Measurements from ENCODE around the gene PRCP.

Gene PRCP

DNA sequence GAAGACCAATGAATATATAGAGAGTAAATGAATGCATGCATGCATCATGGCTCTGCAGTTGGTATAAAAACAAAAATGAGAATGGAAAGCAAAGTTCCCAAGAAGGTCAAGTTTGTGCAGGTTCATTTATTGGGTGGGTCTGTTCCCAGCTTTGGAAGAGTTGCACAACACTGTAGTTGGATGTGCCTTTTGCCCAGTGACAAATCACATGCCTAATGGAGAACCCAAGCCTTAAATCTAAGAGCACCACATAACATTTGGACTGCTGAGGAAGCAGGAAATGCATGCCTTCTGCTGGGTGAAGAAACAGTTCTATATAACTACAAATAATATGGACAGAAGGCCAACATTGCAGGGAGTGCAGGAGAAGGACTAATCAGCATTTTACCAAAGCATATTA is 30.6 kb downstream of the PRCP start:
- H3K4me3 ChIP-seq (ENCODE audit: low read depth, low read length): no peak overlapping the region
- TF ChIP-seq CTCF (IDR thresholded peaks at IDR 0.05; ENCODE audit: borderline replicate concordance, insufficient read depth, low read depth, low read length): no peak

DNA sequence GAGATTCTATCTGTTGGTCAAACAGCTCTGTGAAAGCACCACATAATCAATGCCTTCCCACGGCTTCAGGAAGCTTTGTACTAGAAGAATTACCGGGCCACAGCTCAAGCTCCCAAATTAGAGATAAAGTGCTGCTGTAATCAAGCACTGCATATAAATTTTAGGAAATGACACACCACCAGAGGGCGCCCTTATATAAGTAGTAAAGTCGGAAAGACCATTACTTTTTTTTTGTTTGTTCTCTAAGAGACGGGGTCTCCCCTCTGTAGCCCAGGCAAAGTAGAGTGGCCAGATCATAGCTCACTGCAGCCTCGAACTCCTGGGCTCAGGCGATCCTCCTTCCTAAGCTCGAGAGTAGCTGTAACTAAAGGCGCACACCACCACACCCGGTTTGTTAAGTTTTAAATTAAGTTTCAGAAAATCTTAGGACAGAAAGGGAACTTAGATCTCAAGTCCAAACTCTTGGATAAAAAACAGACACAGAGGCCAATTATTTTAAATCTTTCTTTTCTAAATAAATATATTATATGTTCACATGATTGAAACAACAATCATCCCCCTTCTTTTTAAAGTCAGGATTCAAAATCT is 32.6 kb downstream of the PRCP start:
- TF ChIP-seq CTCF (IDR thresholded peaks at IDR 0.05; ENCODE audit: borderline replicate concordance, insufficient read depth, low read depth, low read length): peak; percentile 48; the same call in 1 of the 2 replicates
- H3K4me3 ChIP-seq (ENCODE audit: low read depth, low read length): no peak overlapping the region

- TF ChIP-seq CTCF (IDR thresholded peaks at IDR 0.05; ENCODE audit: borderline replicate concordance, insufficient read depth, low read depth, low read length): no peak
- H3K4me3 ChIP-seq (ENCODE audit: low read depth, low read length): no peak overlapping the region
Observed at GRCh38 chr11:82865841-82866240, 34.4 kb downstream of the PRCP start.

GRCh38 chr11:82864268-82864667 is 36.0 kb downstream of the PRCP start:
- peak; percentile 61 for TF ChIP-seq CTCF (IDR thresholded peaks at IDR 0.05; ENCODE audit: borderline replicate concordance, insufficient read depth, low read depth, low read length)
- no peak overlapping the region for H3K4me3 ChIP-seq (ENCODE audit: low read depth, low read length)

DNA sequence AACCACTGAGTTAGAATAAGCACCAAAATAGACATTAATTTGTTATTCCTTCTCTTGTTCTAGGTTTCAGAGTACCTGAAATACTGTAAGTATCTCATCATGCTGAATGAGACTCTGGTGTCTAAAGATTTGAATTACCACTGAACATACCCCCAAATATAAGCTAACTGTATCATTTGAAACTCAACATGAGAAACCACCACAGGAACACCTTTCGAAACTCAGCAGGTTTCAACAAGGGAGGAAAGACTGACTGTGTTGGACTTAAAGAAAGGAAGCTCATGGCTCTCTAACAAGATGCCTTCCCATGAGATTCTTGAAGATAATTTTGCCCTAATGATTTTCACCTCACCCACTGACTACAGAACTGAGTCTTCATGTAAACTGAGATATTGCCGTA is 37.0 kb downstream of the PRCP start:
- no peak overlapping the region for H3K4me3 ChIP-seq (ENCODE audit: low read depth, low read length)
- no peak for TF ChIP-seq CTCF (IDR thresholded peaks at IDR 0.05; ENCODE audit: borderline replicate concordance, insufficient read depth, low read depth, low read length)

GRCh38 chr11:82862379-82862778 is 37.9 kb downstream of the PRCP start:
- TF ChIP-seq CTCF (IDR thresholded peaks at IDR 0.05; ENCODE audit: borderline replicate concordance, insufficient read depth, low read depth, low read length): no peak
- no peak overlapping the region for H3K4me3 ChIP-seq (ENCODE audit: low read depth, low read length)

GRCh38 chr11:82859750-82860149 is 40.5 kb downstream of the PRCP start:
- no peak overlapping the region for H3K4me3 ChIP-seq (ENCODE audit: low read depth, low read length)
- no peak for TF ChIP-seq CTCF (IDR thresholded peaks at IDR 0.05; ENCODE audit: borderline replicate concordance, insufficient read depth, low read depth, low read length)

All from GM12875 (cell line).